GM12801 (cell line): ENCODE results near the gene TMEM51.

Experiments used
- CTCF ChIP-seq: IDR thresholded peaks from one replicate; pipeline ENCODE4 v1.5.1; 2011; ENCODE audit warnings: control low read depth; ENCODE audit not compliant: insufficient read length; ENCODE audit errors: extremely low read depth

The TMEM51 gene

DNA sequence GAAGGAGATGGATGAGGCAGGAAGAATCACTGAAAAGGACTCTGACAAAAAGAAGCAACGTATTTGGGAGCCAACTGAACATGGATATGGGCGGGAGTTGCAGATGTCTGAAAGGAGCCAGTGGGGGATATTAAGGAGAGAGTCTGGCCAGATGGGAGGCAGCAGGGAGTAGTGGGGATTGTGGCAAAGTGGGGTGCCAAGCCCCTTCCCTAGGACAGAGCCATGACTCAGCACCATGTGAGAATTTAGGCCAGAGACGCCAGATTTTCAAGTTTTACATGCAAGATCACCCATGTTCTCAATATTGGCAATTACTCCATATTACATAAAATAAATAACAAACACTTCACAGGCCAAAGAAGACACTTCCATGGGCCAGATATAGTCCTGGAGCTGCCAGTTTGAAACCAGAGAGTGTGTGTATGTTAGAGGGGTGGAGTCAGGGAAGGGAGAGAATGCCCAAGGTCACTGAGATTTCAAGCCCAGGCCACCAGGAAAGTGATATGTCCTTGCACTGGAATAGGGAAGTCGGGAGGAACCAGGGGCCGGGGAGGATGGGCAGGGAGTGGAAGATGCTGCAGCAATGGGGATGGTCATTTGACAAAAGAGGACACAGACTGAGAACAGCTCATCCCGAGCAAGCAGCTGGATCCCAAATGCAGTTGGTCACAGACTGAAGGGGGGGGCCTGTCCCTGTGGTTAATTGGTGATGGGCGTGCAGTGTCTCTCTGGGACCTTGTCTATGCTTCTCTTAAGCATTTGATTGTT lies 23.5 kb downstream of the TMEM51 start:
- TF ChIP-seq CTCF = no peak

DNA sequence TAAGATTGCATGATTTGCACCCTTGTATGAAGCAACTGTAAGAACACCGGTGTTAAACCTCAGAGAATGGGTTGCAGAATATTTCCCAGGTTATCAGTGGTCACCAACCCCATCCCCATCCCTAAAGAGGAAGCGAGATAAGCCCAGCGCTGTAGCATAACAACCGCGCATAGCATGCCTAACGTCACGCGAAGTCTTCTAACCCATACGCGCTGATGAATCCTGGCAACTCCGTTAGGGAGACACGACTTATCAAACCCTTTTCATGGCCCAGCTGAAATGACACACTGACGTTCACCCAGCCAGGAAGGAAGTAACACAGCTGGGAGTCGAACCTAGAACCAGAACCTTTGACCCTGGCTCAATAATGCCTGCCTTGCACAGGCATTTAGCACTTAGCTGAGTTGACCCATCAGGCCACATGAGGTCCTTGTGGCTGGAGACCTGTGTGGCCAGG lies 24.2 kb downstream of the TMEM51 start:
- TF ChIP-seq CTCF = no peak

DNA sequence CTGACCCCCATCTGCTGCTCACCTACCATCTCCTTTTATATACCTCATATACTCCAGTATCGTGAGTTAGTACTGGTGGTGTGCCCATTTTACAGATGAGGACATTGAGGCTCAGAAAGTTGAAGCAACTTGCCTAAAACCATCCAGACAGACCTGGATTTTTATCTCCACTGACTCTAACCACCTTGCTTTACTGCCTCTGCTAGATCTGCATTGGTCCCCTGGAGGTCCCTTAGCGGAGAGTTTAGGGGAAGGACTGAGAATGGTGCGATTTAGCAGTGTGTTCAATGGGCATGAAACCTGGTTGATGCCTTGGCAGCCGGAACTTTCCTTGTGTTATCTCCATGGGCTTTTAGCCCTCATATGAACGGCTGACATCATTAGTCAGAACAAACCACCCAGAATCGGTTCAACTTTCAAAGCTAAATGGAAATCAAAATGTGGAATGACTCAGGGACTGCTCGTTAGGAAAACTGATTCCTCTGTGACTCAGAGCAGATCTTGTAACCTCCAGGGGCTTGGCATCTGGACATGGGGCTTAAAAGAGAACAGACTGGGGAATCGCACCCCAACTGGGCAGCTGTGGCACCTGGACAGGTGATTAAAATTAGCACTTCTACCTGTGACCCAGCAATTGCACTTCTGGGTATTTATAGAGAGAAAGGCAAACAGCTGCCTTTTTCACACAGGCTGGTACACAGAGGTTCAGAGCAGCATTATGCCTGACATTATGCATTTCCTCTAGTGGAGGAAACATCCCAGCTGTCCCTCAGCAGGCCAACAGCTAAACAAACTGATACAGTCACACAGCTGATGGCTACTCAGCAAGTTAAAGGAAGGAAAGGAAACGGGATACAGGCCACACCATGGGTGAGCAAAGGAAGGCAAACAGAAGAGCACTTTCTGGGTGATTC lies 25.3 kb downstream of the TMEM51 start:
- no peak for TF ChIP-seq CTCF

DNA sequence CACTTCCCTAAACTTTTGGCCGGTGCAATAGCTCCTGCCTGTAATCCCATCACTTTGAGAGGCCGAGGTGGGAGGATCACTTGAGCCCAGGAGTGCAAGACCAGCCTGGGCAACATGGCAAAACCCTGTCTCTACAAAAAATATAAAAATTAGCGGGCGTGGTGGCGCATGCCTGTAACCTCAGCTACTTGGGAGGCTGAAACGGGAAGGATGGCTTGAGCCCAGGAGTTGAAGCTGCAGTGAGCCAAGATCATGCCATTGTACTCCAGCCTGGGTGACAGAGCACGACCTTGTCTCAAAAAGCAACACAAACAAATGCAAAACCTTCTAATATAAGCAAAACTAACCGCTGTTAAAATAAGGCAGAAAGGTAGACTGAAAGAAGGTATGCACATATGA lies 25.9 kb downstream of the TMEM51 start:
- no peak for TF ChIP-seq CTCF

GRCh38 chr1:15180189-15180588 lies 26.6 kb downstream of the TMEM51 start:
- no peak for TF ChIP-seq CTCF

GRCh38 chr1:15180945-15181523 lies 27.5 kb downstream of the TMEM51 start:
- TF ChIP-seq CTCF = no peak

- TF ChIP-seq CTCF = no peak
These were observed 28.0 kb downstream of the TMEM51 start for GRCh38 chr1:15181564-15181963.
